Astrocyte (in vitro differentiated cells and primary cell): ENCODE data around the gene CEACAM16. TPM values are rescaled to one million over a fixed set of nuclear protein-coding genes. Genes with fewer than 3 reads are reported as not detected.

ENCODE experiments used
- DNase-seq: peaks from one replicate; pipeline ENCODE4 v3.0.0-alpha.2; 2010; ENCODE audit warnings: low read depth
- FAIRE-seq: peaks from 2 replicates; lab custom pipeline; 2011; peaks lifted over from hg19 to GRCh38; lab: Jason Lieb, UNC
- H2AFZ ChIP-seq: 2 replicates; pipeline ENCODE4 v1.6.0; 2012; ENCODE audit warnings: low read depth, low read length, inconsistent platforms
- H3K27ac ChIP-seq: 2 replicates; pipeline ENCODE4 v1.5.1; 2011; ENCODE audit warnings: low read depth, low read length, inconsistent platforms
- H3K27me3 ChIP-seq: 2 replicates; pipeline ENCODE4 v1.6.0; 2011; ENCODE audit warnings: low read length, inconsistent platforms; ENCODE audit not compliant: insufficient read depth
- H3K36me3 ChIP-seq: 2 replicates; pipeline ENCODE4 v1.5.1; 2011; ENCODE audit warnings: low read length, inconsistent platforms; ENCODE audit not compliant: insufficient read depth
- H3K4me1 ChIP-seq: 2 replicates; pipeline ENCODE4 v1.5.1; 2011; ENCODE audit warnings: low read length, inconsistent platforms; ENCODE audit not compliant: insufficient read depth
- H3K4me2 ChIP-seq: 2 replicates; pipeline ENCODE4 v1.6.0; 2012; ENCODE audit warnings: low read length, inconsistent platforms
- H3K4me3 ChIP-seq: 2 replicates; pipeline ENCODE4 v1.5.1; 2011; ENCODE audit warnings: low read depth, mild to moderate bottlenecking, low read length, inconsistent platforms; ENCODE audit not compliant: insufficient read depth
- H3K79me2 ChIP-seq: 2 replicates; pipeline ENCODE4 v1.6.0; 2012; ENCODE audit warnings: mild to moderate bottlenecking, low read length, inconsistent platforms; ENCODE audit not compliant: insufficient read depth
- H3K9ac ChIP-seq: 2 replicates; pipeline ENCODE4 v1.6.0; 2012; ENCODE audit warnings: mild to moderate bottlenecking, low read length, inconsistent platforms
- H3K9me3 ChIP-seq: 2 replicates; pipeline ENCODE4 v1.5.1; 2012; ENCODE audit warnings: low read depth, mild to moderate bottlenecking, low read length, inconsistent platforms; ENCODE audit not compliant: insufficient read depth
- H4K20me1 ChIP-seq: 2 replicates; pipeline ENCODE4 v1.6.0; 2012; ENCODE audit warnings: low read length, inconsistent platforms; ENCODE audit not compliant: insufficient read depth
- H3K27ac Mint-ChIP-seq: one replicate; pipeline ENCODE4 v1.8.0; 2021; ENCODE audit warnings: mild to moderate bottlenecking, mixed read lengths; ENCODE audit not compliant: unreplicated experiment
- H3K27me3 Mint-ChIP-seq: one replicate; pipeline ENCODE4 v1.8.0; 2021; ENCODE audit warnings: low read depth, mixed read lengths; ENCODE audit not compliant: unreplicated experiment
- H3K36me3 Mint-ChIP-seq: one replicate; pipeline ENCODE4 v1.8.0; 2021; ENCODE audit warnings: low read depth, mixed read lengths; ENCODE audit not compliant: unreplicated experiment
- H3K4me1 Mint-ChIP-seq: one replicate; pipeline ENCODE4 v1.8.0; 2021; ENCODE audit warnings: low read depth, mixed read lengths; ENCODE audit not compliant: unreplicated experiment
- H3K4me3 Mint-ChIP-seq: one replicate; pipeline ENCODE4 v1.8.0; 2021; ENCODE audit warnings: mild to moderate bottlenecking, moderate library complexity, mixed read lengths; ENCODE audit not compliant: unreplicated experiment
- H3K9me3 Mint-ChIP-seq: one replicate; pipeline ENCODE4 v1.8.0; 2021; ENCODE audit warnings: mild to moderate bottlenecking, mixed read lengths; ENCODE audit not compliant: unreplicated experiment
- CTCF ChIP-seq: IDR thresholded peaks from 2 replicates; pipeline ENCODE4 v1.5.1; 2011; ENCODE audit warnings: low read depth, mild to moderate bottlenecking, inconsistent platforms, low read length, moderate library complexity; ENCODE audit not compliant: insufficient read depth
- EZH2 ChIP-seq: IDR thresholded peaks from 2 replicates; pipeline ENCODE4 v1.6.1; 2012; ENCODE audit warnings: mild to moderate bottlenecking, low read length, inconsistent platforms; ENCODE audit not compliant: insufficient read depth
- total RNA-seq: library from RNA; stranded (reverse); gene quantifications from 2 replicates; pipeline ENCODE4 v1.2.1, GENCODE V29; 2021

CEACAM16 gene
- total RNA-seq, 1 donor from 2014 or later = 0.14 TPM

DNA sequence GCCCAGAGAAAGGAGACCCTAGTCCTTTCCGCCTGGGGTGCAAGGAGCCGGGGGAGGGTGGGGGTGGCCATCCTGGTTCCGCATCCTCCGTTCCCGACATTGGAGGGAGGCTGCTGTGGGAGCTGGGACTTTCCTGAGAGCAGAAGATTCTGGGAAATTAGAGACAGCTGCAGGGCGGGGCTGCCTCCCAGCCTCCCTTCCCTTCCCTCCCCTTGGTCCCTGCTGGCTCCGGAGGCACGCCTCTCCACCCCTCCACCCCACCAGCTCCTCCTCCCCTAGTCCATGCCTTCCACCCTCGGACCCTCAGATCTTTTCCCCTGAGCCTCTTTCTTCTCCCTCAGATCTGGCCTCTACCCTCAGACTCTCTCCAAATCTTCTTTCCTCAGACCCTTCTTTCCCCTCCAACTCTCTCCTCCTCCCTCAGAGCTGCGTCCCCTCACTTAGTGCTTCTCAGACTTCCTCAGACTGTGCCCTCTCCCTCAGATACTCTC, 46.4 kb downstream of the CEACAM16 start:
- Histone ChIP-seq H3K36me3 (no peaks in the 10 kb centered on the region), H3K79me2 (peaks cover 15% of the 10 kb centered on the region), H3K4me1 (peaks cover 37% of the 10 kb centered on the region), H2AFZ (no peak overlapping the region), H3K27me3 (no peaks in the 10 kb centered on the region), H3K27ac (no peak overlapping the region), H3K9ac (peak overlapping the region; percentile 23), H3K9me3 (no peaks in the 10 kb centered on the region), H4K20me1 (peaks cover 13% of the 10 kb centered on the region), H3K4me3 (no peak overlapping the region), H3K4me2 (peak overlapping the region; percentile 33)
- DNase-seq = peak; percentile 72
- H3K27ac Mint-ChIP-seq = no peak overlapping the region
- no peaks in the 10 kb centered on the region for H3K9me3 Mint-ChIP-seq
- peaks cover 20% of the 10 kb centered on the region for H3K4me1 Mint-ChIP-seq
- no peak overlapping the region for H3K4me3 Mint-ChIP-seq
- H3K36me3 Mint-ChIP-seq = peaks cover 5% of the 10 kb centered on the region
- H3K27me3 Mint-ChIP-seq = peaks cover 9% of the 10 kb centered on the region
- FAIRE-seq = no peak
- TF ChIP-seq EZH2 (no peak), CTCF (no peak)

DNA sequence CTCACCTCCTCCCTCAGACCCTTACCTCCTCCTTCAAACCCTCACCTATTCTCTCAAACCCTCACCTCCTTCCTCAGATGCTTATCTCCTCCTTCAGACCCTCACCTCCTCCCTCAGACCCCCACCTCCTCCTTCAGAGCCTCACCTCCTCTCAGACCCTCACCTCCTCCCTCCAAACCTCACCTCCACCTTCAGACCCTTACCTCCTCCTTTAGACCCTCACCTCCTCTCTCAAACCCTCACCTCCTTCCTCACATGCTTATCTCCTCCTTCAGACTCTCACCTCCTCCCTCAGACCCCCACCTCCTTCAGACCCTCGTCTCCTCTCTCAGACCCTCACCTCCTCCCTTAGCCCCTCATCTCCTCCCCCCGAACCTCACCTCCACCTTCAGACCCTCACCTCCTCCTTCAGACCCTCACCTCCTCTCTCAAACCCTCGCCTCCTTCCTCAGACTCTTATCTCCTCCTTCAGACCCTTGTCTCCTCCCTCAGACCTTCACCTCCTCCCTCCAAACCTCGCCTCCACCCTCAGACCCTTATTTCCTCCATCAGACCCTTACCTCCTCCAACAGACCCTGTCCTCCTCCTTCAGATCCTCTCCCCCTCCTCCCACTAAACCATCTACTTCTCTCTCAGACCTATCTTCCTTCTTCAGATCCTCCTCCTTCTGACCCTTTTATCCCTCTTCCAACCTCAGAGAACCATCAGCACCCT, 47.1 kb downstream of the CEACAM16 start:
- H3K4me1 Mint-ChIP-seq = peaks cover 23% of the 10 kb centered on the region
- H3K36me3 Mint-ChIP-seq = peaks cover 11% of the 10 kb centered on the region
- Histone ChIP-seq H3K79me2 (peaks cover 22% of the 10 kb centered on the region), H3K4me1 (peaks cover 41% of the 10 kb centered on the region), H3K4me2 (peak overlapping the region; percentile 33), H2AFZ (no peak overlapping the region), H3K4me3 (no peak overlapping the region), H4K20me1 (peaks cover 19% of the 10 kb centered on the region), H3K9ac (peak overlapping the region; percentile 23), H3K27me3 (no peaks in the 10 kb centered on the region), H3K27ac (no peak overlapping the region), H3K9me3 (no peaks in the 10 kb centered on the region), H3K36me3 (no peaks in the 10 kb centered on the region)
- no peak for FAIRE-seq
- H3K9me3 Mint-ChIP-seq = no peaks in the 10 kb centered on the region
- TF ChIP-seq CTCF (no peak), EZH2 (no peak)
- peak overlapping the region; percentile 65 for H3K4me3 Mint-ChIP-seq
- peak overlapping the region; percentile 53 for H3K27ac Mint-ChIP-seq
- no peak for DNase-seq
- peaks cover 12% of the 10 kb centered on the region for H3K27me3 Mint-ChIP-seq

DNA sequence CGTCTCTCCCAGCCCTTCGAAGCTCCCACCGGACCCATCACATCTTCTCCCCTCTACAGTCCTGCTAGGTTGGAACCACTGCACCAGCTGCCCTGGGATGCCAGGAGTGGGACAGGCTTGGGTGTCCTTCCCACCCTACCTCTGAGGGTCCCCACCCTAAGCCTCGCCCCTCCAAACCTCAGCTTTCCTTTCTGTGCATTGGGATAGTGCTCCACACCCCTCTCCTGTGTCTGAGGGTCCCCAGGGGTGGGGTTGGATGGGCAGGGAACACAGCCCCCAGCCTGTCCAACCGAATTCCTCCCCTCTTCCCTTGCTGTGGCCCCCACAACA, 47.6 kb downstream of the CEACAM16 start:
- peaks cover 23% of the 10 kb centered on the region for H3K4me1 Mint-ChIP-seq
- Histone ChIP-seq H4K20me1 (peaks cover 24% of the 10 kb centered on the region), H3K4me1 (peaks cover 36% of the 10 kb centered on the region), H3K4me2 (peak overlapping the region; percentile 99), H3K4me3 (no peak overlapping the region), H3K9ac (peak overlapping the region; percentile 71), H3K79me2 (peaks cover 26% of the 10 kb centered on the region), H2AFZ (no peak overlapping the region), H3K9me3 (no peaks in the 10 kb centered on the region), H3K27me3 (no peaks in the 10 kb centered on the region), H3K36me3 (no peaks in the 10 kb centered on the region), H3K27ac (no peak overlapping the region)
- H3K27me3 Mint-ChIP-seq = peaks cover 12% of the 10 kb centered on the region
- peak overlapping the region; percentile 53 for H3K27ac Mint-ChIP-seq
- no peak for DNase-seq
- H3K36me3 Mint-ChIP-seq = peaks cover 11% of the 10 kb centered on the region
- H3K9me3 Mint-ChIP-seq = no peaks in the 10 kb centered on the region
- FAIRE-seq = no peak
- no peak for TF ChIP-seq EZH2
- TF ChIP-seq CTCF = no peak
- peak overlapping the region; percentile 75 for H3K4me3 Mint-ChIP-seq
